ENCODE measurements around the gene BDH1. TPM values are rescaled to one million over a fixed set of nuclear protein-coding genes. Genes with fewer than 3 reads are reported as not detected.
A peak's percentile ranks its signal among the peaks of the same experiment; 100 is the strongest.

BDH1 gene
- total RNA-seq, 1 donor from 2014 or later = 40.9 TPM

- no peak for ATAC-seq (ENCODE audit: low read depth)
- Mint-ChIP-seq H3K36me3 (ENCODE audit: low read depth) (no peaks in the 10 kb centered on the region), H3K4me3 (no peak overlapping the region), H3K27me3 (peaks cover 5% of the 10 kb centered on the region), H3K9me3 (peaks cover 2% of the 10 kb centered on the region), H3K4me1 (peaks cover 12% of the 10 kb centered on the region), H3K27ac (no peak overlapping the region)
- intact Hi-C loops (cut with micrococcal nuclease) = no loop called here
- DNase-seq = no peak
- no peak for TF ChIP-seq CTCF (IDR thresholded peaks at IDR 0.05)
- ChIA-PET CTCF (no interaction called here), POLR2A (no interaction called here)
Observed at GRCh38 chr3:197559651-197560050, 3.9 kb upstream of the BDH1 start.

- Mint-ChIP-seq H3K4me1 (peaks cover 8% of the 10 kb centered on the region), H3K36me3 (ENCODE audit: low read depth) (no peaks in the 10 kb centered on the region), H3K27ac (peak overlapping the region; percentile 86), H3K9me3 (no peaks in the 10 kb centered on the region), H3K27me3 (peaks cover 5% of the 10 kb centered on the region), H3K4me3 (peak overlapping the region; percentile 90)
- ATAC-seq (ENCODE audit: low read depth) = peak; percentile 96
- peak; percentile 88 for DNase-seq
- CTCF ChIA-PET = no interaction called here
- TF ChIP-seq CTCF (IDR thresholded peaks at IDR 0.05) = no peak
- POLR2A ChIA-PET = interaction anchor here (0.5 to 1.3 kb wide), 4 partner anchors 44 to 1122 kb away, joined by 3 to 7 read pairs (median 4); partner anchors contain the start of gene UBXN7
- intact Hi-C loops (cut with micrococcal nuclease) = loop anchor here (1.0 to 2.0 kb wide), 3 partner anchors 44 to 396 kb away; partner anchors contain the start of genes DLG1 and RPL35A
Observed at GRCh38 chr3:197554562-197555280, 1.0 kb downstream of the BDH1 start.

- DNase-seq (no peak), ATAC-seq (ENCODE audit: low read depth) (no peak)
- Mint-ChIP-seq H3K27me3 (peaks cover 5% of the 10 kb centered on the region), H3K9me3 (no peaks in the 10 kb centered on the region), H3K4me1 (peaks cover 8% of the 10 kb centered on the region), H3K36me3 (ENCODE audit: low read depth) (no peaks in the 10 kb centered on the region), H3K4me3 (peak overlapping the region; percentile 90), H3K27ac (peak overlapping the region; percentile 80)
- ChIA-PET POLR2A (interaction anchor here (0.5 to 0.9 kb wide), 3 partner anchors 114 to 1122 kb away, joined by 3 to 7 read pairs (median 4); partner anchors contain the start of gene UBXN7), CTCF (no interaction called here)
- no peak for TF ChIP-seq CTCF (IDR thresholded peaks at IDR 0.05)
- intact Hi-C loops (cut with micrococcal nuclease) = loop anchor here (2.0 kb wide), 2 partner anchors 43 to 255 kb away; partner anchors contain the start of gene DLG1
Observed at GRCh38 chr3:197554196-197554561, 1.6 kb downstream of the BDH1 start.

- ATAC-seq (ENCODE audit: low read depth) (no peak), DNase-seq (no peak)
- ChIA-PET CTCF (no interaction called here), POLR2A (no interaction called here)
- Mint-ChIP-seq H3K9me3 (no peaks in the 10 kb centered on the region), H3K4me3 (no peak overlapping the region), H3K27me3 (no peaks in the 10 kb centered on the region), H3K27ac (no peak overlapping the region), H3K4me1 (peaks cover 8% of the 10 kb centered on the region), H3K36me3 (ENCODE audit: low read depth) (no peaks in the 10 kb centered on the region)
- no peak for TF ChIP-seq CTCF (IDR thresholded peaks at IDR 0.05)
- intact Hi-C loops (cut with micrococcal nuclease) = no loop called here
Observed at GRCh38 chr3:197552198-197552597, 3.6 kb downstream of the BDH1 start.

- no peak for ATAC-seq (ENCODE audit: low read depth)
- intact Hi-C loops (cut with micrococcal nuclease) = no loop called here
- ChIA-PET CTCF (no interaction called here), POLR2A (no interaction called here)
- no peak for DNase-seq
- no peaks in the 10 kb centered on the region for H3K27me3 Mint-ChIP-seq
- no peak overlapping the region for H3K4me3 Mint-ChIP-seq
- H3K36me3 Mint-ChIP-seq (ENCODE audit: low read depth) = peaks cover 6% of the 10 kb centered on the region
- no peak for TF ChIP-seq CTCF (IDR thresholded peaks at IDR 0.05)
- no peak overlapping the region for H3K27ac Mint-ChIP-seq
- peaks cover 8% of the 10 kb centered on the region for H3K4me1 Mint-ChIP-seq
- H3K9me3 Mint-ChIP-seq = no peaks in the 10 kb centered on the region
Observed at GRCh38 chr3:197550489-197550888, 5.3 kb downstream of the BDH1 start.

All from activated B cell treated with CpG ODN at 0.5 μM for 24 hours (primary cell).